Measurements from ENCODE around the gene KLHDC2.

GRCh38 chr14:49733836-49734235, 34.1 kb upstream of the KLHDC2 start:
- TF ChIP-seq CTCF (conservative IDR thresholded peaks at IDR 0.05) (no peak), ZFX (IDR thresholded peaks at IDR 0.05) (no peak)
